ENCODE results near the gene TWIST2. TPM values are rescaled to one million over a fixed set of nuclear protein-coding genes. Genes with fewer than 3 reads are reported as not detected.

The TWIST2 gene
- polyA plus RNA-seq, 1 donor = 4.9 TPM

- no peak for DNase-seq
- WGBS (ENCODE audit: insufficient coverage, low lambda C conversion rate) = no CpG with 5 or more reads among the region's 21 CpGs
- Histone ChIP-seq H3K27me3 (ENCODE audit: control insufficient read depth, insufficient read depth, low read length) (no peaks in the 10 kb centered on the region), H3K36me3 (ENCODE audit: control insufficient read depth, insufficient read depth, low read length) (no peaks in the 10 kb centered on the region), H3K4me1 (ENCODE audit: control insufficient read depth, insufficient read depth, low read length) (no peaks in the 10 kb centered on the region), H3K9me3 (ENCODE audit: control insufficient read depth, low read depth, low read length) (peaks cover 16% of the 10 kb centered on the region), H3K27ac (ENCODE audit: low read length) (no peak overlapping the region), H3K4me3 (ENCODE audit: low read length) (no peak overlapping the region)
Observed at GRCh38 chr2:238911376-238912227, 63.7 kb downstream of the TWIST2 start.

DNA sequence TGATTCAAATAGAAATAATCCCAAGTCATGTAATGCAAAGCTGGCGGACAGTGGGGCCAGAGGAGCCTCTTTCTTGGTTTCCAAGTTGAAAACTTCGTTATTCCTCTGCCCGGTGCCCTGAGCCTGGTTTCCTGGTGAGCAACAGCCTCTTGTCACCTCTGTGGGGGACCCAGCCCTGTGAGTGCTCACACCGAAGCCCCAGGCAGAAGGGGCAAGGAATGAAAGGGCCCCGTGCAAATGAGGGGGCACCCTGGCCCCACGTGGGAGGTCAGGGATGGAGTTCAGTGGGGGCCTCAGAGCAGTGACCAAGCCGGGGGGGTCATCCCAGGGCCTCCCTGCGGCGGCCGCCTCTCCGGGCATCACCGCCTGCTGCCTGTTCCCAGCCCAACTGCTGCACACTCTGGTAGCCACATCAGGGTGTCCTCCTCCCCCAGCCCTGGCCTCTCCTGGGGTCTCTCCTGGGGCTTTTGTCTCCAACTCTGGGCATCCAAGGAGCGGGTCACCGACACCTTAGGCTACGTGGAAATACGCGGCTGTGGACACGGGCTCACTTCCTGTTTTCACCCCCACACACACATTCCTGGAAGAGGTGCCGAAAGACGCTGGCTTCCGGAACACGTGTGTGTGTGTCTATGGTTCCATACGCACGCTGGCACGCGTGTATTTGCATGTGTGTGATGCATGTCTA is 64.5 kb downstream of the TWIST2 start:
- Histone ChIP-seq H3K4me1 (ENCODE audit: control insufficient read depth, insufficient read depth, low read length) (no peaks in the 10 kb centered on the region), H3K27ac (ENCODE audit: low read length) (no peak overlapping the region), H3K27me3 (ENCODE audit: control insufficient read depth, insufficient read depth, low read length) (no peaks in the 10 kb centered on the region), H3K36me3 (ENCODE audit: control insufficient read depth, insufficient read depth, low read length) (no peaks in the 10 kb centered on the region), H3K4me3 (ENCODE audit: low read length) (no peak overlapping the region), H3K9me3 (ENCODE audit: control insufficient read depth, low read depth, low read length) (peaks cover 16% of the 10 kb centered on the region)
- no peak for DNase-seq
- no CpG with 5 or more reads among the region's 26 CpGs for WGBS (ENCODE audit: insufficient coverage, low lambda C conversion rate)

- no peak overlapping the region for H3K27ac ChIP-seq (ENCODE audit: low read length)
- no CpG with 5 or more reads among the region's 20 CpGs for WGBS (ENCODE audit: insufficient coverage, low lambda C conversion rate)
- H3K4me3 ChIP-seq (ENCODE audit: low read length) = no peak overlapping the region
- H3K4me1 ChIP-seq (ENCODE audit: control insufficient read depth, insufficient read depth, low read length) = no peaks in the 10 kb centered on the region
- no peaks in the 10 kb centered on the region for H3K36me3 ChIP-seq (ENCODE audit: control insufficient read depth, insufficient read depth, low read length)
- no peaks in the 10 kb centered on the region for H3K27me3 ChIP-seq (ENCODE audit: control insufficient read depth, insufficient read depth, low read length)
- H3K9me3 ChIP-seq (ENCODE audit: control insufficient read depth, low read depth, low read length) = peaks cover 9% of the 10 kb centered on the region
- DNase-seq = no peak
Observed at GRCh38 chr2:238912916-238913875, 65.3 kb downstream of the TWIST2 start.

- no peaks in the 10 kb centered on the region for H3K4me1 ChIP-seq (ENCODE audit: control insufficient read depth, insufficient read depth, low read length)
- no peak for DNase-seq
- no peaks in the 10 kb centered on the region for H3K36me3 ChIP-seq (ENCODE audit: control insufficient read depth, insufficient read depth, low read length)
- H3K27me3 ChIP-seq (ENCODE audit: control insufficient read depth, insufficient read depth, low read length) = no peaks in the 10 kb centered on the region
- peaks cover 2% of the 10 kb centered on the region for H3K9me3 ChIP-seq (ENCODE audit: control insufficient read depth, low read depth, low read length)
- no peak overlapping the region for H3K4me3 ChIP-seq (ENCODE audit: low read length)
- no CpG with 5 or more reads among the region's 22 CpGs for WGBS (ENCODE audit: insufficient coverage, low lambda C conversion rate)
- no peak overlapping the region for H3K27ac ChIP-seq (ENCODE audit: low read length)
Observed at GRCh38 chr2:238913931-238914647, 66.2 kb downstream of the TWIST2 start.

DNA sequence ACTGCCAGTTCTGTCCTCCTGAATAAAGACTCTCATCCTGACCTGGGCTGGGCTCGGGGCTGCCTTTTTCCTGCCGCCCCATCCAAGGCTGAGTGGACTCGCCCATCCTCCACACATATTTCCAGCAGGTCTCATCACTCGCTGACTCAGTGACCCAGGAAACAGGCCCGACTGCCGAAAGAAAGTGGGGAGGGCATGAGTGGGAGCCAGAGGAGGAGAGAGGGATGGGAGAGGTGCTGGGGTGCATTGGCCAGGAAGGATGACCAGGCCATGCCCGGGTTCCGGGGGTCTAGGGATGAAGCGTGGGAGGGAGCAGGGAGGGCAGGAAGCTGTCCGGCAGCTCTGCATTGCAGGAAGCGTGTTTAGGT is 66.7 kb downstream of the TWIST2 start:
- no peaks in the 10 kb centered on the region for H3K27me3 ChIP-seq (ENCODE audit: control insufficient read depth, insufficient read depth, low read length)
- DNase-seq = no peak
- H3K36me3 ChIP-seq (ENCODE audit: control insufficient read depth, insufficient read depth, low read length) = no peaks in the 10 kb centered on the region
- no CpG with 5 or more reads among the region's 11 CpGs for WGBS (ENCODE audit: insufficient coverage, low lambda C conversion rate)
- no peaks in the 10 kb centered on the region for H3K4me1 ChIP-seq (ENCODE audit: control insufficient read depth, insufficient read depth, low read length)
- no peak overlapping the region for H3K27ac ChIP-seq (ENCODE audit: low read length)
- H3K4me3 ChIP-seq (ENCODE audit: low read length) = no peak overlapping the region
- no peaks in the 10 kb centered on the region for H3K9me3 ChIP-seq (ENCODE audit: control insufficient read depth, low read depth, low read length)

GRCh38 chr2:238915196-238915595 is 67.3 kb downstream of the TWIST2 start:
- Histone ChIP-seq H3K4me3 (ENCODE audit: low read length) (no peak overlapping the region), H3K36me3 (ENCODE audit: control insufficient read depth, insufficient read depth, low read length) (no peaks in the 10 kb centered on the region), H3K9me3 (ENCODE audit: control insufficient read depth, low read depth, low read length) (no peaks in the 10 kb centered on the region), H3K27ac (ENCODE audit: low read length) (no peak overlapping the region), H3K4me1 (ENCODE audit: control insufficient read depth, insufficient read depth, low read length) (no peaks in the 10 kb centered on the region), H3K27me3 (ENCODE audit: control insufficient read depth, insufficient read depth, low read length) (no peaks in the 10 kb centered on the region)
- WGBS (ENCODE audit: insufficient coverage, low lambda C conversion rate) = no CpG with 5 or more reads among the region's 9 CpGs
- DNase-seq = no peak

DNA sequence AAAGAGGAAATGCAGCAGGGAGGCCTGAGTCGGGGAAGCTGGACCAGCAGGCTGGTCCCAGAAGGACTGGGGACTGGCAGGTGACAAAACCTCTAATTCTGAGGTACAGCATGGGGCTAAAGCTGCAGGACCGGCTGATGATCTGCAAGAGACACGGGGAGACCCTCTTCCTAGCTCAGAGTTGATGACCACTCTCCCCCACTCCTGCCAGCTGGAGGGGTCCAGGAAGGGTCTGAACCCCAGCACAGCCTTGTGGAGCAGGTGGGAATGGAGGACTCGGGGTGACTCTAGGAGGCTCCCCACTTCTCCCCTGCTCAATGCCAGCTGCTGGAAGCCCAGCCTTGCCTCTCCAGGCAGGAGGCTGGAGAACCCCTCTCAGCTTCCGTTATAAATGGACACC is 67.7 kb downstream of the TWIST2 start:
- H3K4me3 ChIP-seq (ENCODE audit: low read length) = no peak overlapping the region
- WGBS (ENCODE audit: insufficient coverage, low lambda C conversion rate) = no CpG with 5 or more reads among the region's 5 CpGs
- no peaks in the 10 kb centered on the region for H3K9me3 ChIP-seq (ENCODE audit: control insufficient read depth, low read depth, low read length)
- DNase-seq = no peak
- no peaks in the 10 kb centered on the region for H3K27me3 ChIP-seq (ENCODE audit: control insufficient read depth, insufficient read depth, low read length)
- no peaks in the 10 kb centered on the region for H3K36me3 ChIP-seq (ENCODE audit: control insufficient read depth, insufficient read depth, low read length)
- H3K4me1 ChIP-seq (ENCODE audit: control insufficient read depth, insufficient read depth, low read length) = no peaks in the 10 kb centered on the region
- no peak overlapping the region for H3K27ac ChIP-seq (ENCODE audit: low read length)

DNA sequence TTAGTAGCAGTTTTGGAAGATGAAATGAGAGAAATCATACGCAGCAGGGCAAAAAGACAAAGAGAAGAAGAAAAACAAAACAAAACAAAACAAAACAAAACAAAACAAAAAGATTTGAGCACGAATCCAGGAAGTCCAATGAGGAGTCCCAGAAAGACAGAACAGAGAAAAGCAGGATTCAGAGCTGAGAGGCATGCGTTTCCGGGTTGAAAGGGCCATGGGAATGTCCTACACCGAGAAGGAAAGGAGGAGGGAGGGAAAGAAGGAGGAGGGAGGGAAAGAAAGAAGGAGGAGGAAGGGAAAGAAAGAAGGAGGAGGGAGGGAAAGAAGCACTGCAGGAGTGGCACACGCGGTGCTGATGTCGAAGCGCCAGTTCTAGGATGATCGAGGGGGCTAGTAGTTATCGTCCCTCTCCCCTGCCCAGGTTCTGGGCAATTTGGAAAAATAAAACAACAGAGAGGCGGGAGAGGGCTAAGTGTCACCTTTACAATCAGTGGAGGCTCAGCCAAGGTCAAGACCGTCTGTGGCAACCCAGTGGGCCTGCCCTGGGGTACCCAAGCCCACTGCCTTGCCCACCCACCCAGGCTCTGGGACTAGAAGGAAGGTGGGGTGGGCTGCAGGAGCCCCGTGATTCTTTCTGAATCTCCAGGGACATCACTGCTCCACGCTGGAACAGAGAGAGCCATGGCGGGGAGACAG is 68.4 kb downstream of the TWIST2 start:
- Histone ChIP-seq H3K4me3 (ENCODE audit: low read length) (no peak overlapping the region), H3K36me3 (ENCODE audit: control insufficient read depth, insufficient read depth, low read length) (no peaks in the 10 kb centered on the region), H3K9me3 (ENCODE audit: control insufficient read depth, low read depth, low read length) (no peaks in the 10 kb centered on the region), H3K4me1 (ENCODE audit: control insufficient read depth, insufficient read depth, low read length) (no peaks in the 10 kb centered on the region), H3K27ac (ENCODE audit: low read length) (no peak overlapping the region), H3K27me3 (ENCODE audit: control insufficient read depth, insufficient read depth, low read length) (no peaks in the 10 kb centered on the region)
- no peak for DNase-seq
- 83% methylated on average over 4 of the region's 16 CpGs for WGBS (ENCODE audit: insufficient coverage, low lambda C conversion rate)

- H3K9me3 ChIP-seq (ENCODE audit: control insufficient read depth, low read depth, low read length) = no peaks in the 10 kb centered on the region
- no peak overlapping the region for H3K27ac ChIP-seq (ENCODE audit: low read length)
- H3K4me3 ChIP-seq (ENCODE audit: low read length) = no peak overlapping the region
- WGBS (ENCODE audit: insufficient coverage, low lambda C conversion rate) = no CpG with 5 or more reads among the region's 14 CpGs
- no peaks in the 10 kb centered on the region for H3K4me1 ChIP-seq (ENCODE audit: control insufficient read depth, insufficient read depth, low read length)
- DNase-seq = no peak
- no peaks in the 10 kb centered on the region for H3K36me3 ChIP-seq (ENCODE audit: control insufficient read depth, insufficient read depth, low read length)
- H3K27me3 ChIP-seq (ENCODE audit: control insufficient read depth, insufficient read depth, low read length) = no peaks in the 10 kb centered on the region
Observed at GRCh38 chr2:238916875-238917590, 69.1 kb downstream of the TWIST2 start.
